GM12891 (cell line): ENCODE measurements around the gene PACSIN2.
"Not testable (repeated sequence)": the region's sequence is repeated elsewhere in the genome, so short reads cannot be mapped to it uniquely, and the experiment has no call there.

ENCODE experiments used
- PAX5 ChIP-seq: IDR thresholded peaks from 2 replicates; pipeline ENCODE4 v1.6.1; 2011; ENCODE audit warnings: low read length, moderate library complexity, mild to moderate bottlenecking; ENCODE audit not compliant: insufficient read depth, severe bottlenecking
- POLR2A ChIP-seq: IDR thresholded peaks from 2 replicates; pipeline ENCODE4 v1.6.1; 2011; ENCODE audit warnings: low read depth, low read length, control low read depth
- POLR2AphosphoS5 ChIP-seq: IDR thresholded peaks from 2 replicates; pipeline ENCODE4 v1.6.1; 2011; ENCODE audit warnings: low read depth, low read length, control low read depth
- SPI1 ChIP-seq: IDR thresholded peaks from 2 replicates; pipeline ENCODE4 v1.6.1; 2011; ENCODE audit warnings: low read depth, low read length, control low read depth
- TAF1 ChIP-seq: IDR thresholded peaks from 2 replicates; pipeline ENCODE4 v1.6.1; 2011; ENCODE audit warnings: low read depth, low read length, control low read depth

DNA sequence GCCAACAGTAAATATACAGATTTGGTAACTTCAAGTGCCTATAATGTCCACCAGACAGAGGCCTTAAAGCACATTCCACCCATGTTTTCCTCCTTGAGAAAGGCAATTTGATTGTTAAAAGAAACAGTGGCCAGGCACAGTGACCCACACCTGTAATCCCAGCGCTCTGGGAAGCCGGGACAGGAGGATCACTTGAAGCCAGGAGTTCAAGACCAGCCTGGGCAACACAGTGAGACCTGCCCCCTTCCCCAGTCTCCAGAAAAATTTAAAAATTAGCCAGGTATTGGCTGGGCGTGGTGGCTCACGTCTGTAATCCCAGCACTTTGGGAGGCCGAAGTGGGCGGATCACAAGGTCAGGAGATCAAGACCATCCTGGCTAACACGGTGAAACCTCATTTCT is 19.3 kb downstream of the PACSIN2 start:
- not testable (repeated sequence) for TF ChIP-seq TAF1, POLR2A, POLR2AphosphoS5, SPI1, PAX5
